IPS-18c (cell line): ENCODE measurements around the gene TNF.

ENCODE experiments used
- H3K4me3 ChIP-seq: 2 replicates; pipeline ENCODE4 v1.7.0; 2013; ENCODE audit warnings: low read depth, mild to moderate bottlenecking, low read length, moderate library complexity; ENCODE audit not compliant: insufficient read depth
- H3K9me3 ChIP-seq: one replicate; pipeline ENCODE4 v1.6.1; 2013; ENCODE audit warnings: mild to moderate bottlenecking, low read length, moderate library complexity; ENCODE audit not compliant: control insufficient read depth, insufficient read depth

Gene TNF

DNA sequence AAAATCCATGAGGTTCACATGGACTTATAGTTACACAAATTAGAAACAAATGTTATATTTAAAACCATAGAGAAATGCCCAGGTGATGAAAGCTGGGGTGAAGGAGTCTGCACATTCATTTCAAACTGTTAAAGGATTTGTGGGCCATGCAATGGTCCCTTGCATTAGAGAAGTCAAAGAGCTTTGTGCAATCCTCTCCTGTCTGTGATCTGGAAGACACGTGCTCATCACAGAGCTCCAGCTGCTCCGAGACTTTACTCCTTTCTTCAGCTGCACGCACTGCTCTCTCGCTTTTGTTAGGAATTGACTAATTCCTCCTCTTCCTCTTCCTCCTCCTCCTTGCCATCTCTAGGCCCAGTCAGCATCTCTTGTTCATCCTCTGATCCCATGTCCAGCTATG is 35.6 kb downstream of the TNF start:
- H3K4me3 ChIP-seq = no peak overlapping the region
- no peaks in the 10 kb centered on the region for H3K9me3 ChIP-seq

DNA sequence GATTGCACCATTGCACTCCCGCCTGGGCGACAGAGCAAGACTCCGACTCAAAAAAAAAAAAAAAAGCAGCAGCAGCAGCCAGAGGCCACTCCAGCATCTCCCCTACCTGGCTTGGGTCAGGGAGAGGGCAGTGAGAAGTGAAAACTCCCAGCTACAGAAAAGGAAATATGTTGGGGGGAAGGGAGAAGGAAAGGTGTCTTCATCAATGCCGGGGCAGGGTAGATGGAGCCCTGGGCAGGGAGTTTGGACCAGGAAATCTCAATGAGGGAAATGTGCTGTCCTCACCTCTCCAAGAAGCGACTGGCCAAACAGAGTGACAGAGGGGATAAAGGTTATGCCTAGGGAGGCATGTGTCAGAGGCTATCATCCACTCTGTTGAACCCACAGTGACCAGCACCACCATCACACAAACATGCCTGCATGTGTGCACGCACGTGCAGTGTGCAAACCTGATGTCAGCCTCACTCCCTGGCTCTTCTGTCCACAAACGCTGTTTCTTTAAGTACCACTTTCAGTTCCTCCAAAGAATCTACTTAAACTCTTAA is 38.8 kb downstream of the TNF start:
- Histone ChIP-seq H3K9me3 (no peaks in the 10 kb centered on the region), H3K4me3 (no peak overlapping the region)

DNA sequence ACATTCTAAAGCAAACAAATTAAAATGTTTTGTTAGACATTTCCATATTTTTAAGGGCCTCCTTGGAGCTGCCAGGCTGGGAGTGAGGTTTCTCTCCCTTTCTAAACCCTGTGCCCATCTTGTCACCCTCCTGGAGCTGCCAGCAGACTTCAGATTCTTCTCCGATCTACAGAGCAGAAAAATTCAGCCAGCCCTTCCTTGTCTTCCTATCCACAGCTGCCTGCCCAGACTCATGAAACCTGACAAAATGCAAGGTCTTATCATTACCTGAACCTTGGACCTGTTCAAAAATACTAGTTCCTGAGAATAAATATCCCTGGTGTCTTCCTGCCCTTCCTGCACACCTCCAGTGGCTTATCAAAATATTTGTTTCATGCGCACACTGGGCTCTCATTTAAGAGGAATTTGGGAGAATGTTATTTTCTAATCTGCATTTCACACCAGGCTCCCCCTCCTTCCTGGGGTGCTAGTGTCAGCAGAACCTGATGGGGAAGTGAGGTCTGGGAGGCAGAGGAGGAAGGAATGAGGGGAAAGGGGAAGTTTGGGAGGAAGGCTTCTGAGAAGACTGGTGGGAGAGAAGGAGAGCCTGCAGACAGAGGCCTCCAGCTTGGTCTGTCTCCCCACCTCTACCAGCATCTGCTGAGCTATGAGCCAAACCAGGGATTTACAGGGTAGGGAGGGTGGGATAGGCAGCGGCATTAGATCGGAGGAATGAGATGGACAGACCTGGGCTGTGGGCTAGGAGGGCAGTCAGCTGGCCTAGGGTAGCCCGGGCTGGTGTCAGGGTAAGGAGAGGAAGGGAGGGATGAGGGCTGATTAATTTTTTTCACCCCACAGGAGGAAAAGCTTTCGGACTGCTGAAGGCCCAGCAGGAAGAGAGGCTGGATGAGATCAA is 39.6 kb downstream of the TNF start, which contains the start of gene AIF1:
AIF1 (plus strand) TSS at position 551 of the 895 bp plus-strand sequence; CDS start at position 647, 96 bp downstream.
- Histone ChIP-seq H3K9me3 (no peaks in the 10 kb centered on the region), H3K4me3 (no peak within 1 kb of the TSS)

DNA sequence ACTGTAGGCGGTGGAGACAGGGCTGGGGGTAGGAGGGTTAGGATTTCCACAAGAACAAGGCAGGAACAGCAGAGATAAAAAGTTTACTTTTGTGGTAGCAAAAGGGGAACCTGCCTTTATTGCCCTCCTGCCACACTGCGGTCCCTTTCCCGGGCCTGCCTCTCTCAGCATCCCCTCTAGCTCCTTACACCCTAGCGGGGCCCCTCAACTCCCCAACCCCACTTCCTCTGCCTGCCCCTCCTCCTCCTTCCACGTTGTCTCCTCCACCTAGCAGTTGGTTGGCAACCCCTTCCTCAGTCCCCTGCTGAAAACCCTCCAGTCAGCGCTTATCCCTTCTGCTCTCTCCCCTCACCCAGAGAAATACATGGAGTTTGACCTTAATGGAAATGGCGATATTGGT is 40.4 kb downstream of the TNF start:
- H3K4me3 ChIP-seq = no peak overlapping the region
- H3K9me3 ChIP-seq = no peaks in the 10 kb centered on the region

DNA sequence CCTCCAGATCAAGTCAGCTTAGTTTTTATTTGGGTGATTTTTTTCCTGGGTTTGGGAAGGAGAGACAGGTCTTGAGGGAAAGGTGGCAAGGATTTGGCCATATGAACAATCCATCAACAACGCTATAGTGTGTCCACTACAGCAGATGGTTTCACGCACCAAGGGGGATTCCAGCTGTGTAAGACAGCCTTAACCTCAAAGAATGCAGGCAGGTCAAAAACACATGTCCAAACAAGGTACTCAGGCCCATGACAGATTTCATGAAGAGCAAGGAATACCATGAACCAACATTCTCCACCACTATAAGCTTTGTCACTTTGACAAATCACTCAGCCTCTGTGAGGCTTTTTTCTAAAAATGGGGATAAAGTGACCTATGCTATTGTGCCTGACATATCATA is 41.6 kb downstream of the TNF start:
- Histone ChIP-seq H3K4me3 (no peak overlapping the region), H3K9me3 (no peaks in the 10 kb centered on the region)

DNA sequence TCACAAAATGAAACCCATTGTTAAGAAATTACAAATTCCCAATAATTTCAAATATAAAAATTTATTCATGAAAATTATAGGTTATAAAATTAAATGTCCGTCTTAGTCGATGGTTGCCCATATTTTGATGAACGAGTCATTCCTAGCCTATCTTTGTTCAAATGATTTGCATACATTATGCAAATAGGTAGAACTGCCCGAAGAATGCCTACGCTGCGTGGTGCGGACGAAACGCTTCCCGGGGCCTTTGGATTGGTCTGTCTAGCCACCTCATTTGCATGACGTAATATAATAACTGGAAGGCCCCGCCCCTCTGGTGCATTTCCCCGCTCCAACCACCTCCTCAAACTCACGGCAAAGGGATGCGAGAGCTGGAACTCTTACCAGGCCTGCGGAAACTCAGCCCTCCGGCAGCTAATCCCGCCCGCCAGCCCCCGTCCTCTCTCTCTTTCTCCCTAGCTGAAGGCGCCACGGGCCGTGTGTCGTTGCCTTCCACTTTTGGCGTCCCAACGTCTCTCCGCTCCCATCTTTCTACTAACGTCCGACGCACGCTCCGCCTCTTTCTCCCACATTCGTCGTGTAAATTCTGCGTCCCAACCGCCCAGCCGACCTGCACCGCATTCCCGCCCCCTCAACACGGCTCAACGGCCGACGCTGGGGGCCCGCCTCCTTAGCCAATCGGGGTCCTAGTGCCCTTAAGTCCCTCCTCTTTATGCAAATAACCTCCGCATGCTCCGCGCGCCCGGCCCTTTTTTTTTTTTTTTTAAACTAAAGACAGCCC is 44.6 kb downstream of the TNF start:
- Histone ChIP-seq H3K4me3 (peak overlapping the region; percentile 94), H3K9me3 (no peaks in the 10 kb centered on the region)

DNA sequence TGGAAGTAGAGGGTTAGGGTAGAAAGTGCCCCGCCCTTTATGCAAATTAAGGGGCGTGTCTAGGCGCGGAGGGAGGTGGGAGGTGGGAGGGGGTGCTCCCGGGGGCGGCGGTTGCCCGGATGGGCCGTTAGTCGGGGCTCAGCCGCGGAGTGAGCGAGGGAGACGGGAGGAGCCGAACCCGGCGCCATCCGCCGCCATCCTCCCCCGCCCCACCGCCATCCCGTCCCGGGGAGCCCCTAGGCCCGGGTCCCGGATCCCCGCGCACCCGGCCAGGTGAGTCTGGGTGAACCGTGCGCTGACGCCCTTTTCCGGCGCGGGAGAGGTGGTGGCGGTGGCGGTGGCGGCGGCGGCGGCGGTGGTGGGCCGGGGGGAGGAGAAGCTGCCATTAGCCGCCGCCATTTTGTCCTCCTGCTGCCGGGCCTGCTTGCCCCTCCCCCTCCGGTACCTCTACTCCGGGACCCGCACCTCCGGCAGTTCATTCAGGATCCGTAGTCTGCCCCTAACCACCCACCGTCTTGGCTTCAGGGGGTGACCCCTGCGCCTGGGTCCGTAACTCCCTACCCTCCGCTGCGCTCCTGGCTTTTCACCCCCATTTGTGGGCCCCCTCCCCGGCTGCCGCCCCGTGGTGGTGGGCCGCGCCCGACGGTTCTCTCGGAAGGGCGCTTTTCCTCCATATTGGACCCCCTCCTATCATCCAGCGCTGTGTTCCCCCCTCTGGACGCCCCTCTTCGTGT is 45.4 kb downstream of the TNF start, which contains the start of gene PRRC2A:
PRRC2A (plus strand) TSS at position 130 of the 734 bp plus-strand sequence. CDS start 2,075 bp downstream, outside the sequence.
- H3K4me3 ChIP-seq = peak within 1 kb of the TSS; percentile 96
- no peaks in the 10 kb centered on the region for H3K9me3 ChIP-seq

DNA sequence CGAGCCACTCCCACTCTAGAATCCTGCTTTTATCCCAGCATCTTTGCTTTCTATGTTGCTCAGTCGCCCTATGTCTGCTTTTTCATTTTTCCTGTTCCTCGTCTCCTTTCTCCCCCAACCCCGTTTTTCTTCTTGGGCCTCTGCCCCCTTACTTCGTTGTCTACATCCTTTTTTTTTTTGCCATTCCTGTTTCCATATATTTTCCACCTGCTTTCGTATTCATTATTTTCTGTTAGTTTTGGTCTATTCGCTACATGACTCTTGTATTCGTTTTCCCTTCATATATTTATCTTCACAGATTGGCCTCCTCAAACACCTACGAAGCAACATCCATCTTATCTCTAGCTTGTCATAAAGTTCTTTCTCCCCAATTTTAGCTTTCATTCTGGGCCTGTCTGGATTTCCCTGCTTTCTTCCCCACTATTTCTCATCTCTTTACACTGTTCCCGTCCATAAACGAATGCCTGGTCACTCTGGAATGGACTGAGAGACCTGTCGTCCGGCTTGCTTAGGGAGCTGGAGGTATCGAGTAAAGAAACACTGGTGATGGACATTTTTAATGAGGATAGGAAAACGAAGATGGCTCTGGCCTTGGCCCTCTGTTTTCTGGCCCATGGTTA is 46.1 kb downstream of the TNF start:
- no peaks in the 10 kb centered on the region for H3K9me3 ChIP-seq

DNA sequence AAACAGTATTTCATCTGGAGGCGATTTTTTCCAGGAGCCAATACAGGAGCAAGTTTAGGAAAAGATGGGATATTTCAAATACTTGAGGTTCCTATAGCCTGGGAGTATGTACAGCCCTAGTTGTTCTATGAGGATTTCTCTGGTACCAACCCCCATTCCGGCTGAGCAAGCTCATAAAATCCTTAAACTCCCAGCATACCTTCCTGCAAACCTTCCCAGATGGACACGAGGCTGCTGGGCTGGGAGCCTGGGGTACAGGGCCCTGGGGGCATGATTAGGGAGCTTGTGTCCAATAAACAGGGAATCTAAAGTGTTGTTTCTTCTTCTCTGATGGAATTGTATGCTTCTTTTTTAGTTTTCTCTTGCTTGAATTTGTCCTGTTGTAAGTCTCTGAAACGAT is 46.6 kb downstream of the TNF start:
- H3K4me3 ChIP-seq = peak overlapping the region; percentile 96
- H3K9me3 ChIP-seq = no peaks in the 10 kb centered on the region

More for the DNA sequence above, 46.1 kb downstream of the TNF start:
- H3K4me3 ChIP-seq = peak overlapping the region; percentile 96

DNA sequence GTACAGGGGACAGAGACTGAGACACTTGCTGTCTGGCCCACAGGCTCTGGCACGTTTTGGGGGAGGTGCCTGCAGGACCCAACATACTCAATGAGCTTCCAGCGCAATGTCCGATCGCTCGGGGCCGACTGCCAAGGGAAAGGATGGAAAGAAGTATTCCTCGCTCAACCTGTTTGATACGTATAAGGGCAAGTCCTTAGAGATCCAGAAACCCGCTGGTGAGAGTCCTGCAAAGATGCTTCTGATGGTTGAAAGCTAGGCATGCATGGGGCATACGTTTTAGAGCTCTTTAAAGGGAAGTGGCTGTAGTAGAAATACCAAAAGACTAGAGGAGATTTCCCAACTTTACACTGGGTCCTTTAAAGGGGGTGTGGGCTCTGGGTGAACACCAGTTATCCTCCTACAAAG is 47.3 kb downstream of the TNF start:
- Histone ChIP-seq H3K4me3 (peak overlapping the region; percentile 96), H3K9me3 (no peaks in the 10 kb centered on the region)

DNA sequence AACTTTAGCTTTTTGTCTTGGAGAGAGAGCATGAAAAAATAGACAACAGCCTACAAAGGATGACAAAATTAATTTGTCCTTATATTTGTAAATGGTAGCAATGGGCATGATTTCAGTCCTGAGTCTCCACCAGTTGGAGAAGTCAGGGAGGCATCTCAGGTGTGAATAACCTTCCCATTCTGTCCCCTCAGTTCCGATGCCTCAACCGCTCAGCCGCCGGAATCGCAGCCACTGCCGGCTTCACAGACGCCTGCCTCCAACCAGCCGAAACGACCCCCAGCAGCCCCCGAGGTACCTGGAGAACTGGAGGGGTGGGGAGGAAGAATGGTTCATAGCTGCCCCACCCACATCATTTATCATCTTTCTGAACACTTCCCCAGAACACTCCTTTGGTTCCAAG is 48.7 kb downstream of the TNF start:
- Histone ChIP-seq H3K4me3 (no peak overlapping the region), H3K9me3 (peaks cover 2% of the 10 kb centered on the region)

DNA sequence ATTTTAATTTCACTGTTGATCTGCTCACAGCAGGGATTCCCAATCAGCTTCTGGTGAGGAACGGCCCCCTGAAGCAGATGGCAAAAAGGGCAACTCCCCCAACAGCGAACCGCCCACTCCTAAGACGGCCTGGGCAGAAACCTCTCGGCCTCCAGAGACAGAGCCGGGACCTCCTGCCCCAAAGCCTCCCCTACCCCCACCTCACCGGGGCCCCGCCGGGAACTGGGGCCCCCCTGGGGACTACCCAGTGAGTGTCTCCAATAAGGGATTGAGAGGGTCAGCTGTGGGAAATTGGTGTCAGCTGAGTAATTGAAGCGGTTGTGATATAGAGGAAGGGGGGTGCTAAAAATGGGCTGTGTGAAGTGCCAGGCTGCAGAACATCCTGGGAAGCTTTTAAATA is 51.6 kb downstream of the TNF start:
- Histone ChIP-seq H3K4me3 (no peak overlapping the region), H3K9me3 (peaks cover 2% of the 10 kb centered on the region)

DNA sequence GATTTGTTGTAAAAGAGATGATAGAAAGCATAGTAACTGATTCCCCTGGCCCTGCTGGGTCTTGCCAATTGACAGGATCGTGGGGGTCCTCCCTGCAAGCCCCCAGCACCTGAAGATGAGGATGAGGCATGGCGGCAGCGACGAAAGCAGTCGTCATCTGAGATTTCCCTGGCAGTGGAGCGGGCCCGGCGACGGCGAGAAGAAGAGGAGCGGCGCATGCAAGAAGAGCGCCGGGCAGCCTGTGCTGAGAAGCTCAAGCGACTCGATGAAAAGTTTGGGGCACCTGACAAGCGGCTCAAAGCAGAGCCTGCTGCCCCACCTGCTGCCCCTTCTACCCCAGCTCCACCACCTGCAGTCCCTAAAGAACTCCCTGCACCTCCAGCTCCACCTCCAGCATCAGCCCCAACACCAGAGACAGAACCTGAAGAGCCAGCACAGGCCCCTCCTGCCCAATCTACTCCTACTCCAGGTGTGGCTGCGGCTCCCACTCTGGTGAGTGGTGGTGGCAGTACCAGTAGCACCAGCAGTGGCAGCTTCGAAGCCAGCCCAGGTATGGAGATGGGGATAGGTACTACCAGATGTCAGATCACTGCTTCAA is 52.4 kb downstream of the TNF start:
- H3K4me3 ChIP-seq = no peak overlapping the region
- H3K9me3 ChIP-seq = peaks cover 2% of the 10 kb centered on the region
